NCI-H446 (cell line): ENCODE measurements around the gene GPR65.

Experiments
- DNase-seq, 2 experiments: peaks; one replicate each; lab custom pipeline; 2025; lab: John Stamatoyannopoulos, UW

GPR65 gene

GRCh38 chr14:88040146-88040545 is 35.2 kb downstream of the GPR65 start:
- DNase-seq, result no peak

GRCh38 chr14:88043529-88044443 is 38.9 kb downstream of the GPR65 start:
- DNase-seq, result no peak

- DNase-seq, result no peak
These were observed 39.5 kb downstream of the GPR65 start for GRCh38 chr14:88044444-88044758.

GRCh38 chr14:88044776-88045446 is 40.0 kb downstream of the GPR65 start:
- DNase-seq, result no peak

- DNase-seq, result no peak
These were observed 40.8 kb downstream of the GPR65 start for GRCh38 chr14:88045705-88046104.

- no peak for DNase-seq
These were observed 43.4 kb downstream of the GPR65 start for GRCh38 chr14:88048351-88048750.

GRCh38 chr14:88049266-88049665 is 44.3 kb downstream of the GPR65 start:
- no peak for DNase-seq

- DNase-seq, result no peak
These were observed 45.0 kb downstream of the GPR65 start for GRCh38 chr14:88049936-88050335.

- DNase-seq, result no peak
These were observed 55.6 kb downstream of the GPR65 start for GRCh38 chr14:88060576-88060975.

- DNase-seq, result no peak
These were observed 58.9 kb downstream of the GPR65 start for GRCh38 chr14:88063811-88064210.
